Loucy (cell line): ENCODE data around the gene SETBP1.

Source experiments
- CTCF ChIP-seq: fragments of 200-600 bp; sonication (generic); conservative IDR thresholded peaks from 2 replicates; pipeline ENCODE4 v1.5.1; 2014; ENCODE audit warnings: mild to moderate bottlenecking, antibody characterized with exemption, low read length
- EZH2phosphoT487 ChIP-seq: fragments of 200-600 bp; IDR thresholded peaks from 2 replicates; pipeline ENCODE4 v1.6.1; 2018; ENCODE audit warnings: antibody characterized with exemption, mild to moderate bottlenecking, moderate library complexity, borderline replicate concordance

- TF ChIP-seq CTCF (peak; percentile 41), EZH2phosphoT487 (no peak)
Observed at GRCh38 chr18:45026162-45026561, 345.5 kb downstream of the SETBP1 start.
